HCT116 (cell line): ENCODE results near the gene FEM1B. TPM values are rescaled to one million over a fixed set of nuclear protein-coding genes. Genes with fewer than 3 reads are reported as not detected.

Source experiments
- ATAC-seq: fragments of 200-7000 bp; cut with Tn5 transposase; 2 replicates; pipeline ENCODE4 v1.9.1; 2020; ENCODE audit warnings: mild to moderate bottlenecking, moderate library complexity
- BruUV-seq: library from RNA; stranded (reverse); fragments of 400-500 nt; replicated peaks from 2 replicates; lab custom pipeline; 2021; lab: Mats Ljungman, UMichigan
- CTCF ChIA-PET: fragments of 300-600 bp; sonication (Branson Sonifier 250); formaldehyde crosslinking; loops from one replicate; lab custom pipeline; 2021; ENCODE audit warnings: antibody characterized with exemption; lab: Charles Lee
- POLR2A ChIA-PET: fragments of 300-600, 350-600 bp; sonication (Branson Sonifier 250); formaldehyde crosslinking; loops from one replicate; lab custom pipeline; 2021; ENCODE audit warnings: antibody characterized with exemption; lab: Charles Lee
- RAD21 ChIA-PET, 2 experiments: fragments of 300-600 bp; sonication (Branson Sonifier 250); formaldehyde crosslinking; loops; one replicate each; lab custom pipeline; 2023; ENCODE audit warnings: low total read pairs in 2 of 2; ENCODE audit not compliant: uncharacterized antibody in 2 of 2, unreplicated experiment in 2 of 2, low non-redundant PET in 1 of 2; lab: Charles Lee
- DNase-seq: peaks from one replicate; pipeline ENCODE4 v3.0.0-alpha.2; 2010; ENCODE audit warnings: low read depth, low spot score
- H2AFZ ChIP-seq: fragments of 200-600 bp; shearing (Covaris generic), sonication (generic); 2 replicates; pipeline ENCODE4 v1.6.1; 2017; ENCODE audit warnings: low read depth, mixed run types, mixed read lengths, antibody characterized with exemption, low read length; ENCODE audit not compliant: poor library complexity, severe bottlenecking
- H3K27ac ChIP-seq: 2 replicates; pipeline ENCODE4 v1.5.1; 2012; ENCODE audit warnings: low read depth, low read length
- H3K27me3 ChIP-seq: fragments of 200-600 bp; sonication (generic); 2 replicates; pipeline ENCODE4 v1.6.1; 2016; ENCODE audit warnings: mixed run types, low read length, mixed read lengths; ENCODE audit not compliant: insufficient read depth
- H3K36me3 ChIP-seq, 2 experiments: fragments of 200-500 bp in 1 of 2; fragments of 200-600 bp in 1 of 2; sonication (Bioruptor generic) in 1 of 2; sonication (generic) in 1 of 2; 2 replicates each; pipeline versions ENCODE4 v1.5.1 to v1.6.1; 2014 to 2016; ENCODE audit warnings: low read length in 2 of 2, inconsistent platforms in 1 of 2, mixed read lengths in 1 of 2, mixed run types in 1 of 2; ENCODE audit not compliant: insufficient read depth in 2 of 2, control insufficient read depth in 1 of 2
- H3K4me1 ChIP-seq, 2 experiments: fragments of 200-600 bp in 1 of 2; sonication (generic) in 1 of 2; 2 replicates each; pipeline versions ENCODE4 v1.5.1 to v1.6.1; 2012 to 2017; ENCODE audit warnings: low read length in 2 of 2, inconsistent platforms in 1 of 2, mild to moderate bottlenecking in 1 of 2, mixed read lengths in 1 of 2, mixed run types in 1 of 2, moderate library complexity in 1 of 2; ENCODE audit not compliant: insufficient read depth in 2 of 2, control insufficient read depth in 1 of 2
- H3K4me2 ChIP-seq: fragments of 200-600 bp; sonication (generic); 2 replicates; pipeline ENCODE4 v1.6.1; 2017; ENCODE audit warnings: mixed run types, low read length, mixed read lengths
- H3K4me3 ChIP-seq, 2 experiments: fragments of 200-600 bp in 1 of 2; sonication (generic) in 1 of 2; replicated peaks in 1 of 2; 2 replicates each; pipeline ENCODE4 v1.5.1; 2011 to 2016; ENCODE audit warnings: low read length in 2 of 2, control low read depth in 1 of 2, low read depth in 1 of 2, mild to moderate bottlenecking in 1 of 2, mixed read lengths in 1 of 2, mixed run types in 1 of 2
- H3K79me2 ChIP-seq: fragments of 200-600 bp; sonication (generic); 2 replicates; pipeline ENCODE4 v1.6.1; 2017; ENCODE audit warnings: mild to moderate bottlenecking, mixed run types, low read length, moderate library complexity, mixed read lengths; ENCODE audit not compliant: insufficient read depth
- H3K9ac ChIP-seq: fragments of 200-600 bp; sonication (generic); 2 replicates; pipeline ENCODE4 v1.6.1; 2016; ENCODE audit warnings: low read length, mixed read lengths
- H3K9me2 ChIP-seq: fragments of 200-600 bp; sonication (generic), shearing (Covaris generic); 2 replicates; pipeline ENCODE4 v1.6.1; 2017; ENCODE audit warnings: mixed run types, mild to moderate bottlenecking, moderate library complexity; ENCODE audit not compliant: insufficient read depth
- H3K9me3 ChIP-seq, 2 experiments: fragments of 200-500 bp in 1 of 2; fragments of 200-600 bp in 1 of 2; sonication (Bioruptor generic) in 1 of 2; sonication (generic) in 1 of 2; 2 replicates each; pipeline ENCODE4 v1.6.1; 2014 to 2017; ENCODE audit warnings: low read length in 2 of 2, mixed read lengths in 2 of 2, inconsistent platforms in 1 of 2, low read depth in 1 of 2, mild to moderate bottlenecking in 1 of 2, mixed run types in 1 of 2, moderate library complexity in 1 of 2; ENCODE audit not compliant: control insufficient read depth in 1 of 2, insufficient read depth in 1 of 2
- H4K20me1 ChIP-seq: fragments of 200-600 bp; sonication (generic), shearing (Covaris generic); 2 replicates; pipeline ENCODE4 v1.6.1; 2017; ENCODE audit warnings: mixed run types, mild to moderate bottlenecking, moderate library complexity; ENCODE audit not compliant: insufficient read depth
- CEBPB ChIP-seq: IDR thresholded peaks from 2 replicates; pipeline ENCODE4 v1.6.1; 2012; ENCODE audit warnings: low read depth
- EGR1 ChIP-seq: IDR thresholded peaks from 2 replicates; pipeline ENCODE4 v1.6.1; 2012; ENCODE audit warnings: low read depth
- FOSL1 ChIP-seq: IDR thresholded peaks from 2 replicates; pipeline ENCODE4 v1.6.1; 2012; ENCODE audit warnings: low read depth
- JUND ChIP-seq: IDR thresholded peaks from 2 replicates; pipeline ENCODE4 v1.6.1; 2012
- POLR2AphosphoS5 ChIP-seq: IDR thresholded peaks from 2 replicates; pipeline ENCODE4 v1.6.1; 2011; ENCODE audit warnings: mild to moderate bottlenecking, low read depth, low read length, moderate library complexity
- RAD21 ChIP-seq: IDR thresholded peaks from 2 replicates; pipeline ENCODE4 v1.6.1; 2012; ENCODE audit warnings: low read depth, mild to moderate bottlenecking
- SIN3A ChIP-seq: IDR thresholded peaks from 2 replicates; pipeline ENCODE4 v1.6.1; 2012; ENCODE audit warnings: low read depth
- SP1 ChIP-seq: IDR thresholded peaks from 2 replicates; pipeline ENCODE4 v1.6.1; 2012; ENCODE audit warnings: low read depth
- YY1 ChIP-seq: IDR thresholded peaks from 2 replicates; pipeline ENCODE4 v1.6.1; 2011; ENCODE audit warnings: low read length, low read depth, moderate library complexity, mild to moderate bottlenecking; ENCODE audit not compliant: insufficient replicate concordance; ENCODE audit errors: extremely low read depth
- ZNF274 ChIP-seq: fragments of 200-500 bp; sonication (Bioruptor generic); IDR thresholded peaks from 2 replicates; pipeline ENCODE4 v1.6.1; 2014; ENCODE audit warnings: mild to moderate bottlenecking, low read depth, low read length, inconsistent platforms
- intact Hi-C: fragments of 100-400 bp; cut with micrococcal nuclease; formaldehyde crosslinking; loops from 2 replicates; pipeline ENCODE4 v1.10.0; 2022
- total RNA-seq: library from RNA; stranded (reverse); gene quantifications from one replicate; pipeline ENCODE4 v1.2.1, GENCODE V29; 2021; ENCODE audit not compliant: unreplicated experiment
- TF ChIP-seq, protein P1 (sequence below), 3 experiments: fragments of 200-600 bp in 1 of 3; sonication (generic) in 1 of 3; IDR thresholded peaks in 2 of 3; conservative IDR thresholded peaks in 1 of 3; 2 replicates each; pipeline ENCODE4 v1.5.1; 2012 to 2017; ENCODE audit warnings: low read depth in 2 of 3, low read length in 2 of 3, antibody characterized with exemption in 1 of 3, borderline replicate concordance in 1 of 3, control low read depth in 1 of 3, mild to moderate bottlenecking in 1 of 3, mixed read lengths in 1 of 3, mixed run types in 1 of 3, moderate library complexity in 1 of 3; ENCODE audit not compliant: insufficient read depth in 1 of 3
- TF ChIP-seq, protein P2 (sequence below): IDR thresholded peaks from 2 replicates; pipeline ENCODE4 v1.6.1; 2012; ENCODE audit warnings: low read depth
- TF ChIP-seq, protein P3 (sequence below): IDR thresholded peaks from 2 replicates; pipeline ENCODE4 v1.6.1; 2011; ENCODE audit warnings: mild to moderate bottlenecking, low read length, moderate library complexity; ENCODE audit not compliant: insufficient replicate concordance; ENCODE audit errors: extremely low read depth

FEM1B gene
- total RNA-seq, 1 experiment from 2014 or later, result 39.7 TPM

DNA sequence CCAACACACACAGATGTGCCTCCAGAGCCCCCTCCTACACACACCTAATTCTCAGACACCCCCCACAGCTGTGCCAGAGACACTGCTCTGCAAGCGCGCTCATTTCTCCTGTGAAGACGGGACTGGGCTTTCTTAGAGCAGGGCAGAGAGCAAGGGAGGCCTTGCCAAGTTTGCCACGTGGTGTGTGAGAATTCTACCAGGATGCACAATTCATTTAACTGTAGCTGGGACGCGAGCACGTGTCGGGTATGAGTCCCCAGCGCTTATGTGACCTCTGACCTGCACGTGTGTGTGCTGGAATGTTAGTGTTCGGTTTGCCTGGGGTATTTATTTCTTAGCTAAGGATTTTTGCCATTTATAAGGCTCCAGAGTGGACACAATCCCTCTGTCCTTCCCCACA, 37.0 kb downstream of the FEM1B start:
- POLR2A ChIA-PET, result no interaction called here

DNA sequence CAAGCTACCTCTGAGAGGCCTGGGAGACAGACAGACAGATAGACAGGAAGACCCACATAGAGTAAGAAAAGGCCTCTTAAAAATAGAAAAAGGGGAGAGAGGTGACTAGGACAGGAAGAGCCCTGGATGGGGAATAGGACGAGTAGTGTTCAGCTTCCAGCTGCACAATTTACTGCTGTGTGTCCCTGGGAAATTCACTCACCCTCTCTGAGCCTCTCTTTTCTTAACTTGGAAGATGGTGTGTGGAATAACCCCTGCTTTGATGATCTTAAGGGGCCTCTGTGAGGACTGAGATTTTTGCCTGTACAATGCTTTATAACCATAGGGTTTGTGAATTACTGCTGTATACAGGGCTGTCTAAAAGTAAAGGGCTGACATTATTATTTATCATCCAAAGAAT, 37.5 kb downstream of the FEM1B start:
- ChIA-PET CTCF (interaction anchor here (3.4 kb wide), 1 partner anchor 9 kb away, joined by 17 read pairs; no protein-coding TSS in a partner anchor), POLR2A (no interaction called here), RAD21 (no interaction called here)
- Histone ChIP-seq H3K27me3 (no peaks in the 10 kb centered on the region), H3K4me1 (no peaks in the 10 kb centered on the region), H4K20me1 (no peaks in the 10 kb centered on the region), H3K4me2 (no peak overlapping the region), H3K79me2 (no peaks in the 10 kb centered on the region), H3K36me3 (no peaks in the 10 kb centered on the region), H3K9me3 (no peaks in the 10 kb centered on the region), H3K27ac (no peak overlapping the region), H3K4me3 (no peak overlapping the region), H2AFZ (no peak overlapping the region), H3K9me2 (no peaks in the 10 kb centered on the region), H3K9ac (no peak overlapping the region)
- no TSS peak for BruUV-seq
- DNase-seq, result no peak
- intact Hi-C loops, result no loop called here
- no peak for ATAC-seq
- TF ChIP-seq, protein P1, sequence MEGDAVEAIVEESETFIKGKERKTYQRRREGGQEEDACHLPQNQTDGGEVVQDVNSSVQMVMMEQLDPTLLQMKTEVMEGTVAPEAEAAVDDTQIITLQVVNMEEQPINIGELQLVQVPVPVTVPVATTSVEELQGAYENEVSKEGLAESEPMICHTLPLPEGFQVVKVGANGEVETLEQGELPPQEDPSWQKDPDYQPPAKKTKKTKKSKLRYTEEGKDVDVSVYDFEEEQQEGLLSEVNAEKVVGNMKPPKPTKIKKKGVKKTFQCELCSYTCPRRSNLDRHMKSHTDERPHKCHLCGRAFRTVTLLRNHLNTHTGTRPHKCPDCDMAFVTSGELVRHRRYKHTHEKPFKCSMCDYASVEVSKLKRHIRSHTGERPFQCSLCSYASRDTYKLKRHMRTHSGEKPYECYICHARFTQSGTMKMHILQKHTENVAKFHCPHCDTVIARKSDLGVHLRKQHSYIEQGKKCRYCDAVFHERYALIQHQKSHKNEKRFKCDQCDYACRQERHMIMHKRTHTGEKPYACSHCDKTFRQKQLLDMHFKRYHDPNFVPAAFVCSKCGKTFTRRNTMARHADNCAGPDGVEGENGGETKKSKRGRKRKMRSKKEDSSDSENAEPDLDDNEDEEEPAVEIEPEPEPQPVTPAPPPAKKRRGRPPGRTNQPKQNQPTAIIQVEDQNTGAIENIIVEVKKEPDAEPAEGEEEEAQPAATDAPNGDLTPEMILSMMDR (IDR thresholded peaks at IDR 0.05 in 2 of 3, conservative IDR thresholded peaks at IDR 0.05 in 1 of 3; ENCODE audit: borderline replicate concordance in 1 of 3, insufficient read depth in 1 of 3, low read depth in 2 of 3, low read length in 2 of 3), result no peak
- TF ChIP-seq SIN3A (no peak), RAD21 (no peak), EGR1 (no peak), ZNF274 (no peak), SP1 (no peak), YY1 (no peak), JUND (no peak)
- TF ChIP-seq, protein P2, sequence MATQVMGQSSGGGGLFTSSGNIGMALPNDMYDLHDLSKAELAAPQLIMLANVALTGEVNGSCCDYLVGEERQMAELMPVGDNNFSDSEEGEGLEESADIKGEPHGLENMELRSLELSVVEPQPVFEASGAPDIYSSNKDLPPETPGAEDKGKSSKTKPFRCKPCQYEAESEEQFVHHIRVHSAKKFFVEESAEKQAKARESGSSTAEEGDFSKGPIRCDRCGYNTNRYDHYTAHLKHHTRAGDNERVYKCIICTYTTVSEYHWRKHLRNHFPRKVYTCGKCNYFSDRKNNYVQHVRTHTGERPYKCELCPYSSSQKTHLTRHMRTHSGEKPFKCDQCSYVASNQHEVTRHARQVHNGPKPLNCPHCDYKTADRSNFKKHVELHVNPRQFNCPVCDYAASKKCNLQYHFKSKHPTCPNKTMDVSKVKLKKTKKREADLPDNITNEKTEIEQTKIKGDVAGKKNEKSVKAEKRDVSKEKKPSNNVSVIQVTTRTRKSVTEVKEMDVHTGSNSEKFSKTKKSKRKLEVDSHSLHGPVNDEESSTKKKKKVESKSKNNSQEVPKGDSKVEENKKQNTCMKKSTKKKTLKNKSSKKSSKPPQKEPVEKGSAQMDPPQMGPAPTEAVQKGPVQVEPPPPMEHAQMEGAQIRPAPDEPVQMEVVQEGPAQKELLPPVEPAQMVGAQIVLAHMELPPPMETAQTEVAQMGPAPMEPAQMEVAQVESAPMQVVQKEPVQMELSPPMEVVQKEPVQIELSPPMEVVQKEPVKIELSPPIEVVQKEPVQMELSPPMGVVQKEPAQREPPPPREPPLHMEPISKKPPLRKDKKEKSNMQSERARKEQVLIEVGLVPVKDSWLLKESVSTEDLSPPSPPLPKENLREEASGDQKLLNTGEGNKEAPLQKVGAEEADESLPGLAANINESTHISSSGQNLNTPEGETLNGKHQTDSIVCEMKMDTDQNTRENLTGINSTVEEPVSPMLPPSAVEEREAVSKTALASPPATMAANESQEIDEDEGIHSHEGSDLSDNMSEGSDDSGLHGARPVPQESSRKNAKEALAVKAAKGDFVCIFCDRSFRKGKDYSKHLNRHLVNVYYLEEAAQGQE, result no peak

More for the DNA sequence above, 37.0 kb downstream of the FEM1B start:
- CTCF ChIA-PET, result interaction anchor here (3.4 kb wide), 1 partner anchor 8 kb away, joined by 17 read pairs; no protein-coding TSS in a partner anchor
- H3K36me3 ChIP-seq, result no peaks in the 10 kb centered on the region
- no peak overlapping the region for H3K9ac ChIP-seq
- no TSS peak for BruUV-seq
- no peak for TF ChIP-seq FOSL1
- TF ChIP-seq POLR2AphosphoS5, result no peak
- TF ChIP-seq, protein P3, sequence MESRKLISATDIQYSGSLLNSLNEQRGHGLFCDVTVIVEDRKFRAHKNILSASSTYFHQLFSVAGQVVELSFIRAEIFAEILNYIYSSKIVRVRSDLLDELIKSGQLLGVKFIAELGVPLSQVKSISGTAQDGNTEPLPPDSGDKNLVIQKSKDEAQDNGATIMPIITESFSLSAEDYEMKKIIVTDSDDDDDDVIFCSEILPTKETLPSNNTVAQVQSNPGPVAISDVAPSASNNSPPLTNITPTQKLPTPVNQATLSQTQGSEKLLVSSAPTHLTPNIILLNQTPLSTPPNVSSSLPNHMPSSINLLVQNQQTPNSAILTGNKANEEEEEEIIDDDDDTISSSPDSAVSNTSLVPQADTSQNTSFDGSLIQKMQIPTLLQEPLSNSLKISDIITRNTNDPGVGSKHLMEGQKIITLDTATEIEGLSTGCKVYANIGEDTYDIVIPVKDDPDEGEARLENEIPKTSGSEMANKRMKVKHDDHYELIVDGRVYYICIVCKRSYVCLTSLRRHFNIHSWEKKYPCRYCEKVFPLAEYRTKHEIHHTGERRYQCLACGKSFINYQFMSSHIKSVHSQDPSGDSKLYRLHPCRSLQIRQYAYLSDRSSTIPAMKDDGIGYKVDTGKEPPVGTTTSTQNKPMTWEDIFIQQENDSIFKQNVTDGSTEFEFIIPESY, result no peak
- TF ChIP-seq CEBPB, result no peak
- no peak overlapping the region for H2AFZ ChIP-seq
- no peak overlapping the region for H3K4me2 ChIP-seq
- no peak overlapping the region for H3K4me3 ChIP-seq
- ATAC-seq, result no peak
- no peaks in the 10 kb centered on the region for H3K9me3 ChIP-seq
- H3K27ac ChIP-seq, result no peak overlapping the region
- H3K79me2 ChIP-seq, result no peaks in the 10 kb centered on the region
- DNase-seq, result no peak
- no peaks in the 10 kb centered on the region for H3K4me1 ChIP-seq
- H3K9me2 ChIP-seq, result no peaks in the 10 kb centered on the region
- RAD21 ChIA-PET, result no interaction called here
- H3K27me3 ChIP-seq, result no peaks in the 10 kb centered on the region
- no peaks in the 10 kb centered on the region for H4K20me1 ChIP-seq
- intact Hi-C loops, result no loop called here
